GM19043 (cell line): ENCODE measurements around the gene RSPO1.

Source experiments
- ATAC-seq: cut with Tn5 transposase; IDR thresholded peaks from one replicate; pipeline ENCODE4 v1.9.1; 2021; ENCODE audit warnings: low read depth; ENCODE audit not compliant: unreplicated experiment

Gene RSPO1

DNA sequence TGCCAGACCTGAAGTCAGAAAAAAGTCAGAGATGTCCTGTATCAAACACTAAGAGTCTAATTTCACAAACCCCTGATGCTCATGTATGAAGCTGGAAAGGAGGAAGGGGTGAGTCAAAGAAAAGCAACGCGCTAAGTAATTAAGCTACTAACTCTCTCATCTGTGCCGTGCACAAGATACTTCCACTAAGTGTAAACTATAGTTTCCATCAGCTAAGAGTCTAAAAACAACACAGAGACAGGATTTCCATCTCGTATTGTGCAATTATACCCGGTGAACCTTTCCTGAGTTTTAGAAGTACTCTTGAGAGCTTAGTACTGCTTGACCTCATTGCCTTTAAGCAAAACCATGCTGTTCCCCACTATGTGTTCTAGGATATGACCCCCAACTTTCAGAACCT is 59.0 kb downstream of the RSPO1 start:
- no peak for ATAC-seq

- ATAC-seq, result no peak
Measured at GRCh38 chr1:37574834-37575480, 59.7 kb downstream of the RSPO1 start.

GRCh38 chr1:37570528-37571334 is 64.0 kb downstream of the RSPO1 start:
- no peak for ATAC-seq

- no peak for ATAC-seq
Measured at GRCh38 chr1:37567023-37567422, 67.7 kb downstream of the RSPO1 start.

DNA sequence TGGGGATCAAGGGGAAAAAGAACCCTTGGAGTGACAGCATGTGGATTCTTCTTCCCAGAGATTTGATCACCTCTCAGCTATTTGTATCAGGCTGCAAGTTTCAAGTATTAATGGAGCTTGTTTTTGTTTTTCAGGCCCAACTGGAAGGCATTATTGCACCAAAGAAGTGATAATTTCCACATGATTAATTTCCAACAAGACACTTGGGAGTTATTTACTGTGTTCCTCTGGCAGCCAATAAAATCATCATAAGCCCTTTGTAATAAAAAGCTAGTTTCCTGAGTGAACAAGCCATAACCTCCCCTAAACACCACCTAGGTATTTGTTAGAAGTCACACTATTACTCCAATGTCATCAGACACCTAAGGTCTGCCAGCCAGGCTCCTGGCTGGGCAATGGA is 69.8 kb downstream of the RSPO1 start:
- ATAC-seq, result no peak

- ATAC-seq, result no peak
Measured at GRCh38 chr1:37562984-37563383, 71.7 kb downstream of the RSPO1 start.
